ENCODE results near the gene GRK4.

DNA sequence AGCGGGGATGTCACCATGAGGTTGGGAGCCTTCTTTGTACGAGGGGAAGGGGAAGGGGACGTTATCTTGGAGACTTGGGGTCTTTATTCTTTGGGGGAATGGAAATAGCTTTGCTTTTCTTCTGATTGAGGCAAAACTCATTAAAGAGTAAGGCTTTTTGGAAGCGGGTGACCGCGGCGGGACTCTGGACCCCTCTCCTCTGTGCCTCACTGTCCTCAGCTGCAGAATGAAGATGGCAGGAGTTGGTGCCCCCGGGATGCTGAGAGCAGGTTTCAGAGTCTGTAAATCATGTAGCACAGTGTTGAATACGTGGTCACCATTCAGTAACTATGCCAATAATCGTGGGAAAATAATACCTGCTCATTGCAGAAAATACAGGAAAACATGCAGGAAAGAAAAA, 78.9 kb downstream of the GRK4 start:
- TF ChIP-seq POLR2A (IDR thresholded peaks at IDR 0.05), result no peak
- TF ChIP-seq, protein P1, sequence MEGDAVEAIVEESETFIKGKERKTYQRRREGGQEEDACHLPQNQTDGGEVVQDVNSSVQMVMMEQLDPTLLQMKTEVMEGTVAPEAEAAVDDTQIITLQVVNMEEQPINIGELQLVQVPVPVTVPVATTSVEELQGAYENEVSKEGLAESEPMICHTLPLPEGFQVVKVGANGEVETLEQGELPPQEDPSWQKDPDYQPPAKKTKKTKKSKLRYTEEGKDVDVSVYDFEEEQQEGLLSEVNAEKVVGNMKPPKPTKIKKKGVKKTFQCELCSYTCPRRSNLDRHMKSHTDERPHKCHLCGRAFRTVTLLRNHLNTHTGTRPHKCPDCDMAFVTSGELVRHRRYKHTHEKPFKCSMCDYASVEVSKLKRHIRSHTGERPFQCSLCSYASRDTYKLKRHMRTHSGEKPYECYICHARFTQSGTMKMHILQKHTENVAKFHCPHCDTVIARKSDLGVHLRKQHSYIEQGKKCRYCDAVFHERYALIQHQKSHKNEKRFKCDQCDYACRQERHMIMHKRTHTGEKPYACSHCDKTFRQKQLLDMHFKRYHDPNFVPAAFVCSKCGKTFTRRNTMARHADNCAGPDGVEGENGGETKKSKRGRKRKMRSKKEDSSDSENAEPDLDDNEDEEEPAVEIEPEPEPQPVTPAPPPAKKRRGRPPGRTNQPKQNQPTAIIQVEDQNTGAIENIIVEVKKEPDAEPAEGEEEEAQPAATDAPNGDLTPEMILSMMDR (IDR thresholded peaks at IDR 0.05), result no peak

Data from heart left ventricle (tissue), 13 donors.